TTC549 (cell line): ENCODE data around the gene OASL.
"Not testable (repeated sequence)": the region's sequence is repeated elsewhere in the genome, so short reads cannot be mapped to it uniquely, and the experiment has no call there.

Experiments used
- FAIRE-seq: peaks from 2 replicates; lab custom pipeline; 2012; peaks lifted over from hg19 to GRCh38; lab: Jason Lieb, UNC

OASL gene, protein sequence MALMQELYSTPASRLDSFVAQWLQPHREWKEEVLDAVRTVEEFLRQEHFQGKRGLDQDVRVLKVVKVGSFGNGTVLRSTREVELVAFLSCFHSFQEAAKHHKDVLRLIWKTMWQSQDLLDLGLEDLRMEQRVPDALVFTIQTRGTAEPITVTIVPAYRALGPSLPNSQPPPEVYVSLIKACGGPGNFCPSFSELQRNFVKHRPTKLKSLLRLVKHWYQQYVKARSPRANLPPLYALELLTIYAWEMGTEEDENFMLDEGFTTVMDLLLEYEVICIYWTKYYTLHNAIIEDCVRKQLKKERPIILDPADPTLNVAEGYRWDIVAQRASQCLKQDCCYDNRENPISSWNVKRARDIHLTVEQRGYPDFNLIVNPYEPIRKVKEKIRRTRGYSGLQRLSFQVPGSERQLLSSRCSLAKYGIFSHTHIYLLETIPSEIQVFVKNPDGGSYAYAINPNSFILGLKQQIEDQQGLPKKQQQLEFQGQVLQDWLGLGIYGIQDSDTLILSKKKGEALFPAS

DNA sequence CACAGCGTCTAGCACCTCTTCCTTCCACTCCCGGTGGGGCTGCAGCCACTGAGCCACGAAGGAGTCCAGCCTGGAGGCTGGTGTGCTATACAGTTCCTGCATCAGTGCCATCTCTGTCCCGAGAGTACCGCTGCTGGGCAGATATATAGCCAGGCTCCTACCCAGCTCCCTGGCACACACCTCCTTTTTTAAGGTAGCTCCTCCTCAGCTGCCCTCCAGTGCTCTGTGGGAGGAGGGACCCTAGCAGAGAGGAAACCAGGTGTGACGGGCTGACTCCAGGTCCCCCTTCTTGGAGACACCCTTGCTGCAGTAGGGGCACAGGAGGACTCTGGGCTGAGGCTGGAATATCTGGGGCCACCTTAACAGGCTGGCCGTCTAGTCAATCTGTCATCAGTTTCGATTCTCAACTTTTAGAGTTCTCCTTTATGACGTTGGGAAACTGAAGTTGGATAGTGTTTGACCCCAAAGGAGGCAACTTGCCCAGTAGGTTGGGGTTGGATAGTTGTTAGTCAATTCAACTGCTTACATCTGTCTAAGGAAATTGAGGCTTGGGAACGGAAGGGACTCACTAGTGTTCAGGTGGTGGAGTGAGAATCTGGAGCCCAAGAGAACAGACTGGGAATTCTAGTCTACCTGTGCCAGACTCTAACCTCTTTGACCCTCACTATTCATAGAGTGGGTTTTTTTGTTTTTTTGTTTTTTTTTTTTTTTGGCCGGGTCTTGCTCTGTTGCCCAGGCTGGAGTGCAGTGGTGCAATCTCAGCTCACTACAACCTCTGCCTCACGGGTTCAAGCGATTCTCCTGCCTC, at the start of gene OASL:
TSS of gene OASL (minus strand) at position 386 of the 808 bp plus-strand sequence. CDS start at position 111, 275 bp downstream.
- FAIRE-seq: no peak

- FAIRE-seq: no peak
These were observed 49.1 kb upstream of the OASL start for GRCh38 chr12:121088195-121088585.

GRCh38 chr12:121087467-121088194, 48.6 kb upstream of the OASL start:
- FAIRE-seq: no peak

- no peak for FAIRE-seq
These were observed 47.8 kb upstream of the OASL start for GRCh38 chr12:121086781-121087295.

GRCh38 chr12:121085506-121086353, 46.7 kb upstream of the OASL start:
- FAIRE-seq: no peak

- no peak for FAIRE-seq
These were observed 46.0 kb upstream of the OASL start for GRCh38 chr12:121085069-121085468.

GRCh38 chr12:121084229-121084628, 45.2 kb upstream of the OASL start:
- no peak for FAIRE-seq

GRCh38 chr12:121080909-121081308, 41.9 kb upstream of the OASL start:
- FAIRE-seq: no peak

GRCh38 chr12:121079736-121080272, 40.8 kb upstream of the OASL start:
- no peak for FAIRE-seq

DNA sequence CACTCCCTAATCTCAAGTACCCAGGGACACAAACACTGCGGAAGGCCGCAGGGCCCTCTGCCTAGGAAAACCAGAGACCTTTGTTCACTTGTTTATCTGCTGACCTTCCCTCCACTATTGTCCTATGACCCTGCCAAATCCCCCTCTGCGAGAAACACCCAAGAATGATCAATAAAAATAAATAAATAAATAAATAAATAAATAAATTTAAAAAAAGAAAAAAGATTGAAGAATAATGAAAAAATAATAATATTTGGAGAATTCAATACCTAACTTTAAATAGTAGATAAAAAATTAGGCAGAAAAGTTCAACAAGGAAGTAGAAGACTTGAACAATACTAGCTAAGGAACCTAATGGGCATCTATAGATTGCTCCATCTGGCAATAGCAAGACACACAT, 38.4 kb upstream of the OASL start:
- FAIRE-seq: not testable (repeated sequence)

DNA sequence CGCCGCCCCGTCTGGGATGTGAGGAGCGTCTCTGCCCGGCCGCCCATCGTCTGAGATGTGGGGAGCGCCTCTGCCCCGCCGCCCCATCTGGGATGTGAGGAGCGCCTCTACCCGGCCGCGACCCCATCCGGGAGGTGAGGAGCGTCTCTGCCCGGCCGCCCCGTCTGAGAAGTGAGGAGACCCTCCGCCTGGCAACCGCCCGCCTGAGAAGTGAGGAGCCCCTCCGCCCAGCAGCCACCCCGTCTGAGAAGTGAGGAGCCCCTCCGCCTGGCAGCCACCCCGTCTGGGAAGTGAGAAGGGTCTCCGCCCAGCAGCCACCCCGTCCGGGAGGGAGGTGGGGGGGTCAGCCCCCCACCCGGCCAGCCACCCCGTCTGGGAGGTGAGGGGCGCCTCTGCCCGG, 36.9 kb upstream of the OASL start:
- not testable (repeated sequence) for FAIRE-seq

GRCh38 chr12:121072147-121072546, 33.1 kb upstream of the OASL start:
- FAIRE-seq: no peak

- FAIRE-seq: no peak
These were observed 30.2 kb upstream of the OASL start for GRCh38 chr12:121069206-121069605.

DNA sequence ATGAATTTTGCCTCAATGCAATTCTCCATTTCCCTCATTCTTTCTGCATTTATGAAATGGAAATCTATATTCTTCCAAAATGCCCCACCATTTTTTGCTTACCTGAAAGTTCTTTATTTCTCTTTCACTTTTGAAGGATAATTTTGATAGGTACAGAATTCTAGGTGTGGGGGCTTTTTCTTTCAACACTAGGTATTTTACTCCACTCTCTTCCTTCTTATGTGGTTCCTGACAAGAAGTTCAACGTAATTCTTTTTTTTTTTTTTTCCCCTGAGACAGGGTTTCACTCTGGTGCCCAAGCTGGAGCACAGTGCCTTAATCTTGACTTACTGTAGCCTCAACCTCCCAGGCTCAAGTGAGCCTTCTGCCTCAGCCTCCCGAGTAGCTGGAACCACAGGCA, 26.3 kb upstream of the OASL start:
- FAIRE-seq: no peak

- FAIRE-seq: not testable (repeated sequence)
These were observed 25.5 kb upstream of the OASL start for GRCh38 chr12:121064586-121064985.

- FAIRE-seq: no peak
These were observed 25.1 kb upstream of the OASL start for GRCh38 chr12:121064116-121064515.

DNA sequence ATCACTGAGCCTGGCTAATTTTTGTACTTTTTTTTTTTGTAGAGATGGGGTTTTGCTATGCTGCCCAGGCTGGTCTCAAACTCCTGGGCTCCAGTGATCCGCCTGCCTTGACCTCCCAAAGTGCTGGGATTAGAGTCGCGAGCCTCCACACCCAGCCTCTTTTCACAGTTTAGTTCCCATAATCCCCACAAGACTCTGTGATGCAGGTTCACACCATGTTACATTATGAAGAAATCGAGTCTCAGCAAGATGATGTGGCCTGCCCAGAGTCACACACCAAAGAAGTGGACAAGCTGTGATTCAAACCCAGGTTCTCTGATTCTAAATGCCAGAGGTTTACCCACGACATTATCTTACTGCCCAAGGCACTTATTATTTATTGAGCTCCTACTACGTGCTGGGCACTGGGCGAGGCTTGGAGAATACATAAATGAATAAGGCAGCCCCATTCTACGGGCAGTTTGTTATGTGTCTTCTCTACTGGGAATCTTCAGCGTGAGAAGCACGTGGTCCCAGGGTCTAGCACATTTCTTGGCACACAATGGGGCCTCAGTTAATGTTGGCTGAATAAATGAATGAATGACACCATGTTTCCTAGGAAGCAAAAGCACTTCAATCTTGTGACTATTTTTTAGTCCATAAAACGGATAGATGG, 23.5 kb upstream of the OASL start:
- FAIRE-seq: no peak

GRCh38 chr12:121061831-121062230, 22.8 kb upstream of the OASL start:
- no peak for FAIRE-seq

DNA sequence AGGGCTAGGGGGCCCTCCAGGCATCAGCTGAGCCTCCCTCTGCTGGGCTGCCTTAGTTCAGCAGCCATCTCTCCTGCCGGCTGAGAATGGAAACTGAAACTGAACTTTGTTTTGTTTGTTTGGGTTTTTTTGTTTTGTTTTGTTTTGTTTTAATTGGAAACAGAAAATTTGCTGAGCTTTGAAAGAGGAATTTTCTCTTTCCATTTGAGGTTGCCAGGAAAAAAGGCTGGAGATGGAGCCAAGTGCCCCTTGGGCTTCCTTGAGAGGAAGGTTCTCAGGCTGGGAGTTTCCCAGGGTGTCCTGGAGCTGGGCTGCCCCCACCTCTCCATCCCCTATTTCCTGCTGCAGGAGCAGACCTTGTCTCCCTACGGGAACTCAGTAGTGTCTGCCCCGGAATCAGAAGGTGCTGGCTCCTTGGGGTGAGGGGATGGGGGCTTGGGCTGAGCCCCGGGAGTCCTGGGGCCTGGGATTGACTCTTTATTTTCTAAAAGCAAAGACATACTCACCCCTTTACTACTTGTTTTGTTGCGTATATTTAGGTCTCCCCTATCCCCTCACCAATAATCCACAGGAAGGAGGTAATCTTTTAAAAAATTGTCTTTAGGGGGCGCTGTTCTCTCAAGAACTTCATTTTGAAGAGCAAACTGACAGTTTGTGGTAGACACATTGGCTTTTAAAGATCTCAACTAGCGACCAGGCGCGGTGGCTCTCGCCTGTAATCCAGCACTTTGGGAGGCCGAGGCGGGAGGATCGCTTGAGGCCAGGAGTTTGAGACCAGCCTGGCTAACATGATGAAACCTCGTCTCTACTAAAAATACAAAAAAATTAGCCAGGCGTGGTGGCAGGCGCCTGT, 21.3 kb upstream of the OASL start:
- no peak for FAIRE-seq
